Islet of Langerhans (tissue), 1 donor: ENCODE results near the gene CSN1S1.

ENCODE experiments used
- FAIRE-seq: peaks from one replicate; lab custom pipeline; 2011; peaks lifted over from hg19 to GRCh38; lab: Jason Lieb, UNC

CSN1S1 gene

GRCh38 chr4:69994782-69995181 lies 63.9 kb downstream of the CSN1S1 start:
- FAIRE-seq: no peak

- no peak for FAIRE-seq
These were observed 64.7 kb downstream of the CSN1S1 start, which contains the start of gene STATH for GRCh38 chr4:69995526-69996016. STATH (plus strand) TSS chr4:69995966; CDS start chr4:69998438, 2,472 bp downstream.
